ENCODE data around the gene TCEA3. TPM values are rescaled to one million over a fixed set of nuclear protein-coding genes. Genes with fewer than 3 reads are reported as not detected.

The TCEA3 gene
- total and polyA plus RNA-seq, 2 of the 4 experiments (the other 2 are of a cell fraction): 3.0 to 6.3 TPM

DNA sequence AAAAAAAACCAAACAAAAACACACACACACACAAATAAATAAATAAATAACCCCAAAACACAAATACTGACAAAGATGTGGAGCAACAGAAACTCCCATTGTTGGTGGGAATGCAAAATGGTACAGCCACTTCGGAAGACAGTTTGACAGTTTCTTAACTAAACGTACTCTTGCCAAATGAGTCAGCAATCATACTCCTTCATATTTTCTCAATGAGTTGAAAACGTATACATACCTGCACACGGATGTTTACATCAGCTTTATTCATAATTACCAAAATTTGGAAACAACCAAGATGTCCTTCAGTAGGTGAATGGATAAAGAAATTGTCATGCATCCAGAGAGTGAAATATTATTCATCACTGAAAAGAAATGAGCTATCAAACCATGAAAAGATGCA, 36.0 kb upstream of the TCEA3 start:
- H4K20me1 ChIP-seq (ENCODE audit: insufficient read depth, low read length): peaks cover 9% of the 10 kb centered on the region; the same call in 1 of the 2 replicates
- H4K8ac ChIP-seq (ENCODE audit: low read depth in 2 of 2, low read length in 2 of 2): no peak overlapping the region
- H3K14ac ChIP-seq (replicated peaks; ENCODE audit: low read depth, low read length): no peak overlapping the region
- no peak overlapping the region for H3K23ac ChIP-seq (ENCODE audit: low read depth, low read length)
- intact Hi-C loops (cut with micrococcal nuclease): no loop called here
- H2BK5ac ChIP-seq (ENCODE audit: low read depth, low read length, poor library complexity, severe bottlenecking): no peak overlapping the region
- in situ Hi-C loops (cut with MboI; ENCODE audit: low sequenced_read_pairs): no loop called here
- H3K36me3 ChIP-seq (ENCODE audit: control insufficient read depth, insufficient read depth, low read length): peaks cover 3% of the 10 kb centered on the region; the same call in 1 of the 2 replicates
- no peak overlapping the region for H2AK5ac ChIP-seq (ENCODE audit: low read depth, low read length)
- H3K9ac ChIP-seq (ENCODE audit: low read depth, low read length): no peak overlapping the region
- peaks cover 7% of the 10 kb centered on the region for H3K9me1 ChIP-seq (ENCODE audit: insufficient read depth, low read length)
- no peak overlapping the region for H2BK20ac ChIP-seq (ENCODE audit: low read depth, low read length)
- no peak overlapping the region for H3K4me2 ChIP-seq (ENCODE audit: low read depth, low read length)
- ChIA-PET POLR2A (ENCODE audit: unreplicated experiment) (no interaction called here), CTCF (no interaction called here)
- H3K56ac ChIP-seq (ENCODE audit: extremely low read depth, insufficient read depth, low read length): no peak overlapping the region
- no peak for DNase-seq
- H3K4ac ChIP-seq (ENCODE audit: low read depth, low read length): no peak overlapping the region
- ATAC-seq (ENCODE audit: low read depth): no peak
- H3K27me3 ChIP-seq (ENCODE audit: control insufficient read depth, insufficient read depth, low read length): no peaks in the 10 kb centered on the region
- no peak overlapping the region for H4K5ac ChIP-seq (ENCODE audit: low read depth, low read length)
- H3K18ac ChIP-seq (ENCODE audit: low read depth, low read length): no peak overlapping the region
- no TSS peak for BruUV-seq (replicated peaks)
- WGBS, 2 experiments (ENCODE audit: extremely low coverage in 2 of 2, insufficient read length in 1 of 2): no CpG with 5 or more reads among the region's 4 CpGs
- H3K9me3 ChIP-seq (ENCODE audit: control insufficient read depth, insufficient read depth, low read length): no peaks in the 10 kb centered on the region
- peaks cover 3 to 36% of the 10 kb centered on the region in 2 experiments for H3K79me1 ChIP-seq (ENCODE audit: low read depth in 1 of 2, low read length in 2 of 2)
- H3K4me3 ChIP-seq (ENCODE audit: insufficient read depth, low read depth, low read length): no peak overlapping the region
- H4K91ac ChIP-seq (ENCODE audit: insufficient read depth, low read depth, low read length): no peak overlapping the region
- no peaks in the 10 kb centered on the region for H3K4me1 ChIP-seq (ENCODE audit: control insufficient read depth, insufficient read depth, low read length)
- no peak overlapping the region for H2AFZ ChIP-seq (replicated peaks; ENCODE audit: low read length, poor library complexity)
- H3K27ac ChIP-seq (ENCODE audit: insufficient read depth, low read length): no peak overlapping the region
- no peak overlapping the region for H2AK9ac ChIP-seq (replicated peaks; ENCODE audit: low read depth, low read length, poor library complexity)
- TF ChIP-seq FOS (IDR thresholded peaks at IDR 0.05; ENCODE audit: low read depth, low read length): no peak
- TF ChIP-seq RCOR1 (IDR thresholded peaks at IDR 0.05; ENCODE audit: insufficient replicate concordance, low read length): no peak
- no peak for TF ChIP-seq CEBPB (IDR thresholded peaks at IDR 0.05; ENCODE audit: low read depth, low read length)
- no peak for TF ChIP-seq SMC3 (IDR thresholded peaks at IDR 0.05; ENCODE audit: low read depth, low read length)
- no peak for TF ChIP-seq CTCF (conservative IDR thresholded peaks at IDR 0.05; ENCODE audit: low read depth, low read length)
- no peak for TF ChIP-seq BHLHE40 (IDR thresholded peaks at IDR 0.05; ENCODE audit: low read depth, low read length)
- no peak for TF ChIP-seq MXI1 (IDR thresholded peaks at IDR 0.05; ENCODE audit: borderline replicate concordance, low read depth, low read length)
- no peak for TF ChIP-seq RAD21 (IDR thresholded peaks at IDR 0.05; ENCODE audit: low read length)
- no peak for TF ChIP-seq POLR2A (IDR thresholded peaks at IDR 0.05; ENCODE audit: low read depth, low read length)
- TF ChIP-seq NFE2L2 (IDR thresholded peaks at IDR 0.05; ENCODE audit: low read depth, low read length): no peak
- TF ChIP-seq, protein P1, sequence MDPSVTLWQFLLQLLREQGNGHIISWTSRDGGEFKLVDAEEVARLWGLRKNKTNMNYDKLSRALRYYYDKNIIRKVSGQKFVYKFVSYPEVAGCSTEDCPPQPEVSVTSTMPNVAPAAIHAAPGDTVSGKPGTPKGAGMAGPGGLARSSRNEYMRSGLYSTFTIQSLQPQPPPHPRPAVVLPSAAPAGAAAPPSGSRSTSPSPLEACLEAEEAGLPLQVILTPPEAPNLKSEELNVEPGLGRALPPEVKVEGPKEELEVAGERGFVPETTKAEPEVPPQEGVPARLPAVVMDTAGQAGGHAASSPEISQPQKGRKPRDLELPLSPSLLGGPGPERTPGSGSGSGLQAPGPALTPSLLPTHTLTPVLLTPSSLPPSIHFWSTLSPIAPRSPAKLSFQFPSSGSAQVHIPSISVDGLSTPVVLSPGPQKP (IDR thresholded peaks at IDR 0.05; ENCODE audit: borderline replicate concordance, low read depth, low read length): no peak
- TF ChIP-seq MAFK (IDR thresholded peaks at IDR 0.05; ENCODE audit: low read depth, low read length): no peak
- dilution Hi-C loops (cut with HindIII; ENCODE audit: low sequenced_read_pairs, unreplicated experiment): no loop called here
- H2BK120ac ChIP-seq (ENCODE audit: low read depth, low read length): no peak overlapping the region
- H2BK15ac ChIP-seq (ENCODE audit: low read depth, low read length): no peak overlapping the region

All from IMR-90 (cell line).